ENCODE results near the gene VWF. TPM values are rescaled to one million over a fixed set of nuclear protein-coding genes. Genes with fewer than 3 reads are reported as not detected.

Gene VWF
- total and polyA plus RNA-seq, 12 donors, result 104 to 480 (median 253) TPM

DNA sequence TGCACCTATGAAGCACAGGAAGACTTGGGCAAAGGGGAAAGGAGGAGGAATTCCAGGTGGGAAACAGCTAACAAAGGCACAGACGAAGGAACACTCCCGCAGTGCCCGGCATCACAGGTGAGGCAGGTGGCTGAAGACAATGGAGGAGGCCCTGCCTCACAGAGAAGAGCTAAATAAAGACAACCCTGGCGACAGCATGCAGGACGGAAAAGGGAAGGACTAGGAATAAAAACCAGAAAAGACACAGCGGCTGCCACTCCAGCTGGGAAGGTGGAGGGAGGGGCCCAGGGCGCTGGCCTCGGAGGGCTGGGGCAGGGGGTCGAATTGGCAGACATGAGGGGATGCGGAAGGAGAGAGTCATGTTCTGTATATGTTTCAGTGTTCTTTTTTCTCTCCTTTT lies 136.4 kb downstream of the VWF start:
- Histone ChIP-seq H3K4me1 (peaks cover 0 to 9% (median 0%) of the 10 kb centered on the region in 9 donors), H3K4me3 (no peak overlapping the region), H3K36me3 (peaks cover 0 to 92% (median 14%) of the 10 kb centered on the region in 9 donors), H3K27me3 (peaks cover 0 to 3% (median 0%) of the 10 kb centered on the region in 7 donors), H3K27ac (no peak overlapping the region), H3K9me3 (no peaks in the 10 kb centered on the region)
- 61 to 63% methylated on average over 10 of the region's 10 CpGs for WGBS, 2 donors
- intact Hi-C loops (cut with DNase I), result loop anchor here (1.0 to 10.0 kb wide), 7 partner anchors 51 to 299 kb away; no protein-coding TSS in a partner anchor
- TF ChIP-seq, protein P1, sequence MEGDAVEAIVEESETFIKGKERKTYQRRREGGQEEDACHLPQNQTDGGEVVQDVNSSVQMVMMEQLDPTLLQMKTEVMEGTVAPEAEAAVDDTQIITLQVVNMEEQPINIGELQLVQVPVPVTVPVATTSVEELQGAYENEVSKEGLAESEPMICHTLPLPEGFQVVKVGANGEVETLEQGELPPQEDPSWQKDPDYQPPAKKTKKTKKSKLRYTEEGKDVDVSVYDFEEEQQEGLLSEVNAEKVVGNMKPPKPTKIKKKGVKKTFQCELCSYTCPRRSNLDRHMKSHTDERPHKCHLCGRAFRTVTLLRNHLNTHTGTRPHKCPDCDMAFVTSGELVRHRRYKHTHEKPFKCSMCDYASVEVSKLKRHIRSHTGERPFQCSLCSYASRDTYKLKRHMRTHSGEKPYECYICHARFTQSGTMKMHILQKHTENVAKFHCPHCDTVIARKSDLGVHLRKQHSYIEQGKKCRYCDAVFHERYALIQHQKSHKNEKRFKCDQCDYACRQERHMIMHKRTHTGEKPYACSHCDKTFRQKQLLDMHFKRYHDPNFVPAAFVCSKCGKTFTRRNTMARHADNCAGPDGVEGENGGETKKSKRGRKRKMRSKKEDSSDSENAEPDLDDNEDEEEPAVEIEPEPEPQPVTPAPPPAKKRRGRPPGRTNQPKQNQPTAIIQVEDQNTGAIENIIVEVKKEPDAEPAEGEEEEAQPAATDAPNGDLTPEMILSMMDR (IDR thresholded peaks at IDR 0.05), result no peak
- ATAC-seq (peak in 2 of 8 donors; percentile 5 to 12), DNase-seq (no peak)

DNA sequence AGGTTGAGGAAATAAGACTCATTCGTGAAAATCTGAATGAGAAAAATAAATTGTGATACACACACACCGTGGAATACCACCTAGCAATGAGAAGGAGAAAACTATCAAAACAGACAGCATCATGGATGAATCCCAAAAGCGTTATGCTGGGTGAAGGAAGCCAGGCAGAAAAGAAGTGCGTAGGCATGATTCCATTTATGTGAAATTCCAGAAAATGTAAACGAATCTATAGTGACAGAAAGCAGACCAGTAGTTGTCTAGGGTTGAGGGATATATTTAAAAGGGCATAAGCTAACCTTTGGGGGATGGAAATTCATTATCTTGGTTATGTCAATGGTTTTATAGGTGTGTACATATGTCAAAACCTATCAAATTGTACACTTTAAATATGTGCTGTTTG lies 136.9 kb downstream of the VWF start:
- peaks cover 0 to 3% (median 0%) of the 10 kb centered on the region in 7 donors for H3K27me3 ChIP-seq
- 84 to 86% methylated on average over 5 of the region's 5 CpGs for WGBS, 2 donors
- intact Hi-C loops (cut with DNase I), result loop anchor here in 6 of 10 donors (5.0 to 10.0 kb wide), 3 partner anchors 295 to 300 kb away; no protein-coding TSS in a partner anchor
- peaks cover 0 to 92% (median 14%) of the 10 kb centered on the region in 9 donors for H3K36me3 ChIP-seq
- TF ChIP-seq, protein P1 (IDR thresholded peaks at IDR 0.05), result no peak
- H3K4me1 ChIP-seq, result peaks cover 0 to 9% (median 0%) of the 10 kb centered on the region in 9 donors
- no peaks in the 10 kb centered on the region for H3K9me3 ChIP-seq
- ATAC-seq, result no peak
- no peak overlapping the region for H3K4me3 ChIP-seq
- H3K27ac ChIP-seq, result no peak overlapping the region
- no peak for DNase-seq

DNA sequence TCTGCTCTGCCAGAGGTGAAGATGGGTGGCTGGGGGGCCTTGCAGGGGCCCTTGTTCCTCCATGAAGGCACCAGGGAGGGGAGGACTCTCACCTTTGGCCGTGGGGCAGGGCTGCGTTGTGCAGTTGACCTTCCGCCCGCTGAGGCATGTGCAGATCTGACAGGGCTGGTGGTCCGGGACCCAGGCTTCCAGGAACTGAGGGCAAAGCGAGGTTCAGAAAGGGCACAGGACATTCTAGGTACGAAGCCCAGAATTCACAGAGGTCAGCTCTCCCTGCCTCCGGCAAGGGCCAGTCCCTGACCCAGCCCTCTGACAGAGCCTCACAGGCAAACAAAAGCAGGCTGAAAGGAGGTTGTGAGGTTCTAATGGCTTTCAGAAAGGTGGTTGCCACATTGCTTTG lies 139.0 kb downstream of the VWF start:
- peaks cover 0 to 3% (median 0%) of the 10 kb centered on the region in 7 donors for H3K27me3 ChIP-seq
- H3K27ac ChIP-seq, result no peak overlapping the region
- WGBS, 2 donors, result 79 to 83% methylated on average over 8 of the region's 8 CpGs
- TF ChIP-seq, protein P1 (IDR thresholded peaks at IDR 0.05), result no peak
- intact Hi-C loops (cut with DNase I), result loop anchor here in 6 of 10 donors (5.0 to 10.0 kb wide), 3 partner anchors 297 to 302 kb away; no protein-coding TSS in a partner anchor
- DNase-seq (no peak), ATAC-seq (no peak)
- peaks cover 0 to 1% (median 0%) of the 10 kb centered on the region in 11 donors for H3K9me3 ChIP-seq
- peaks cover 0 to 9% (median 0%) of the 10 kb centered on the region in 9 donors for H3K4me1 ChIP-seq
- H3K36me3 ChIP-seq, result peaks cover 0 to 94% (median 11%) of the 10 kb centered on the region in 9 donors
- H3K4me3 ChIP-seq, result no peak overlapping the region

DNA sequence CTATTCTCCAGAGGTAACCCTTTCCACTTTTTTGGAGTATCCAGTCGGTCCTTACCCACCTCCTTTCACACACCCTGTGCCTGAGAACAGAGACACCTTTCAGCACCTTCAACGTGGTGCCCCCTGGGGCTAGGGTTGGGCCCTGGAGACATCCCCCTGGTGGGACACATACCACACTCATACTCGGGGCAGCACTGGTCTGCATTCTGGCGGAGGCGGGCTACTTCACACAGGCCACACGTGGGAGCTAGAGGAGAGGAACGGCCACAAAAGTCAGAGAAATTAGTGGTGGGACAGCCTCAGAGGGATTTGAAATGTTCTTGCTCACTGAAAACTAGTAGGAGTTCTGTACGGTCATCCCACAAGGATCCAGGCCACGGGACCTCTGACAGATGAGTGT lies 139.6 kb downstream of the VWF start:
- H3K27me3 ChIP-seq, result peaks cover 0 to 3% (median 0%) of the 10 kb centered on the region in 7 donors
- no peak overlapping the region for H3K4me3 ChIP-seq
- H3K27ac ChIP-seq, result no peak overlapping the region
- no peak for DNase-seq
- H3K4me1 ChIP-seq, result peaks cover 0 to 9% (median 0%) of the 10 kb centered on the region in 9 donors
- peaks cover 0 to 5% (median 0%) of the 10 kb centered on the region in 11 donors for H3K9me3 ChIP-seq
- 67 to 74% methylated on average over 9 of the region's 9 CpGs for WGBS, 2 donors
- peak in 1 of 8 donors; percentile 9 for ATAC-seq
- intact Hi-C loops (cut with DNase I), result loop anchor here in 6 of 10 donors (5.0 to 10.0 kb wide), 3 partner anchors 297 to 302 kb away; no protein-coding TSS in a partner anchor
- peaks cover 0 to 91% (median 15%) of the 10 kb centered on the region in 9 donors for H3K36me3 ChIP-seq
- TF ChIP-seq, protein P1 (IDR thresholded peaks at IDR 0.05), result no peak
